Stimulated activated CD8-positive, alpha-beta memory T cell treated with anti-CD3 and anti-CD28 coated beads, Interleukin-4, amount 100 ng/mL, for 48 hours (primary cell): ENCODE data around the gene CCDC122.
"Not testable (repeated sequence)": the region's sequence is repeated elsewhere in the genome, so short reads cannot be mapped to it uniquely, and the experiment has no call there.

ENCODE experiments used
- DNase-seq: peaks from one replicate; pipeline ENCODE4 v3.0.0-alpha.2; 2020

Gene CCDC122

DNA sequence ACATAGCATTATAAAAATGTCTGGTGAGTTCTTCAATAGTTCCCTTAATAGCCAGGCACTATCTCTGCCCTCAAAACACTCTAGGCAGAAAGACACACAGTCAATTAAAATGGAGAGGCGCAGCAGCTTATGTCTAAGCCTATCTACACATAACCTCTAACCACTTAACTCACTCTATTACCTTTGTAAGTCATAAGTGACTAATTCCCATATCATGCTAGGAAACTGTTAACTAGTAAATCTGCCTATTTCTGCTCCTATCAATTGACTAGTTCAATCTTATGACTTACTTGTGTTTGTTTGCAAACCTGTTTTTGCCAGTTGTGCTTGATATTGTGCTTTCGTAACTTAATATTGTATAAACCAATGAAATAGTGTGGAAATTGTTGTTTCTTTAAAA lies 3.2 kb downstream of the CCDC122 start:
- no peak for DNase-seq

DNA sequence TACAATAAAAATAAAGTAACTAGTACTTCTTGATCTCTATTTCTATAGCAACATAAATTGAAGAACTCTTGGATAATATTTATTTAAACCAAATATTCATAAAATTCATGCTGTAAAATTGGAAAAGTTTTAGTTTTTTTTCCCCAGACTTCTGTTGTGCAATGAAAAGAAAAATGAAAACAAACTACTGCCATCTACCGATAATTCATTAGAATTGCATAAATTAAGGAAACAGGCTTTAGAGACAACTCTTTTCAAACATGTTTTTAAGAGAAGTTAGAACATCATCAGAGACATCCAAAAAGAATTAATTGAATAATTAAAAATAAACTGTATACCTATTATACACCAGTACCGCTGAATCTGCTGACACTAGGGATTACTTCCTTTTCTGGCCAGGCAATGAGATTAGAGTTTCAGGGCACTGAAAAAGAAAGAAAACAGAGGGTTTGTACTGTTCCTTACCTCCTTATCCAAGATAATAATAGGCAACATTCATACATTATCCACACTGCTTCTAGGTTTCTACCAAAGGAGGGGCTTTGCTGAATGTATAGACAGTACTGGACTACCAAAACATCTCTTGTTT lies 4.9 kb downstream of the CCDC122 start:
- no peak for DNase-seq

DNA sequence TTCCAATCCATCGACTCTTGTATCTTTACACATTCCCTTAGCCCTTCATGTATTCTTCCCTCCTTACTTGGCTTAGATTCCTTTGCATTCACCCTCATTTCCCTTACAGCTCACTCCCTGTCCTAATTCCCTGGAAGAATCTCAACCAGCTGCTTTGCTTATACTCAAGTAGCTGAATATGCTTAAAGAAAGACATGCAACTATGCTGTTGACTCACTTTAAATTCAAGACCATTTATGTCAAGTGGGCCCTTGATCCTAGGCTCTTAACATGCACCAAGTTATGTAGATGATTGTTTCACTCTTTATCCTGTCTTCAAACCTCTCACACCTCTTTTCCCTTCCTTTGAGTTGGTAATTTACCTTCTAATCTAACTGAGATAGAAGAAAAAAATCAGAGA lies 7.4 kb downstream of the CCDC122 start:
- DNase-seq = no peak

DNA sequence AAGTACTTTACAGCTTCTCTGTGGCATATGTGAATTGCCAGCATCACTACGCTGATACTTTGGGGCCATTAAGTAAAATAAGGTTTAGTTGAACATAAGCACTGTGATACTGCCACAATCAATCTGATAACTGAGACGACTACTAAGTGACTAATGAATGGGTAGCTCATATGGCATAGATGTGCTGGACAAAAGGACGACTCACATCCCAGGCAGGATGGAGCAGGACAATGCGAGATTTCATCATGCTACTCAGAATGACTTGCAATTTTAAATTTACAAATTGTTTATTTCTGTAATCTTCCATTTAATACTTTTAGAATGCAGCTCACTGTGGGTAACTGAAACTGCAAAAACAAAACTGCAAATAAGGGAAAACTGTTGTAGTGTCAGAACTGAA lies 13.6 kb downstream of the CCDC122 start:
- no peak for DNase-seq

DNA sequence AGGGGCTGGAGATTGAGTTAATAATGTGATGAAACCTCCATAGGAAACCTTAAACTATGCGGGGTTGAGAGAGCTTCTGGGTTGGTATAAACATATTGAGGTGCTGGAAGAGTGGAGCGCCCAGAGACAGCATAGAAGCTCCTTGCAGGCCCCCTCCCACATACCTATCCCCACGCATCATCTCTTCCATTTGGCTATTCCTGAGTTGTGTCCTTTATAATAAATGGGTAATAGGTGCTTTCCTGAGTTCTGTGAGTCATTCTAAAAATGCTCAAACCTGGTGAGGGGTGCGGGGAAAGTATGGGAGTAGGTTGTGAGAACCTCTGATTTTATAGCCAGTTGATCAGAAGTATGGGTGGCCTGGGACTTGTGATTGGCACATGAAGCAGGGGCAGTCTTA lies 14.6 kb downstream of the CCDC122 start:
- DNase-seq = no peak

DNA sequence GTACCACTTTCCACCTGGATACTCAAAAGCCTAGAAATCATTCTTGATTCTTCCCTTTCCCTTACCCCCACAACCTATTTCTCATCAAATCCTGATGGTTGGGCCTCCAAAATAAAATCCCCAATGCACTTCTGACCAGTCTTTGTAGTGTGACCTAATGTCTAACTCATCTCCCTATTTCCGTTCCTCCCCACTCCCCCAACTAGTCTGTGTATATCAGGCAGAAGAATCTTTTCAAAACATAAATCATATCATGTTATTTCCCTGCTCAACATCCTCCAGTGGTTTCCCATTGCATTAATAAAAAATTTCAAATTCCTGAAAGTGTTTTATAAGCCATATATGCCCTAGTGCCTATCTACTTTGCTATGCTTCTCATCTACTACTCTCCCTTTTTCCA lies 17.7 kb downstream of the CCDC122 start:
- no peak for DNase-seq

DNA sequence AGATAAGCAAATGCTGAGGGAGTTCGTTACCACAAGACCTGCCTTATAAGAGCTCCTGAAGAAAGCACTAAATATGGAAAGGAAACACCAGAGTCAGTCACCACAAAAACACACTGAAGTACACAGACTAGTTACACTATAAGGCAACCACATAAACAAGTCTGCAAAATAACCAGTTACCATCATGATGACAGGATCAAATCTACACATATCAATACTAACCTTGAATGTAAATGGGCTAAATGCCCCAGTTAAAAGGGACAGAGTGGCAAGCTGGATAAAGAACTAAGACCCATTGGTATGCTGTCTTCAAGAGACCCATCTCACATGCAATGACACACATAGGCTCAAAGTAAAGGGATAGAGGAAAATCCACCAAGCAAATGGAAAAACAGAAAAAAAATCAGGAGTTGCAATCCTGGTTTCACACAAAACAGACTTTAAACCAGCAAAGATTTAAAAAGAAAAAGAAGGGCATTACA lies 26.6 kb downstream of the CCDC122 start:
- DNase-seq = no peak

DNA sequence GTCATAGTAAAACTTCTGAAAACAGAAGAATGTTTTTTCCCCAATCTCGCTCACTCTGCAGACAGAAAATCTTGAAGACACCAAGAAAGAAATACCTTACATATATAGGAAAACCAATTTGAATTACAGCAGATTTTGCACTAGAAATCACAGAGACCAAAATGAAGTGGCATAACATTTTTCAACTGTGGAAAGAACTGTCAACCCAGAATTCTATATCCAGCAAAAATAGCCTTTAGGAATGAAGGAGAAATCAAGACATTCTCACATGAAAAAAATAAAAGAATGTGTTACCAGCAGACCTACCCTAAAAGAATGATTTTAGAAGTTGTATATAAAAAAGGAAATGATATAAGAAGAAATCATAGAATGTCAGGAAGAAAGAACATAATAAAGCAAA lies 28.7 kb downstream of the CCDC122 start:
- no peak for DNase-seq

DNA sequence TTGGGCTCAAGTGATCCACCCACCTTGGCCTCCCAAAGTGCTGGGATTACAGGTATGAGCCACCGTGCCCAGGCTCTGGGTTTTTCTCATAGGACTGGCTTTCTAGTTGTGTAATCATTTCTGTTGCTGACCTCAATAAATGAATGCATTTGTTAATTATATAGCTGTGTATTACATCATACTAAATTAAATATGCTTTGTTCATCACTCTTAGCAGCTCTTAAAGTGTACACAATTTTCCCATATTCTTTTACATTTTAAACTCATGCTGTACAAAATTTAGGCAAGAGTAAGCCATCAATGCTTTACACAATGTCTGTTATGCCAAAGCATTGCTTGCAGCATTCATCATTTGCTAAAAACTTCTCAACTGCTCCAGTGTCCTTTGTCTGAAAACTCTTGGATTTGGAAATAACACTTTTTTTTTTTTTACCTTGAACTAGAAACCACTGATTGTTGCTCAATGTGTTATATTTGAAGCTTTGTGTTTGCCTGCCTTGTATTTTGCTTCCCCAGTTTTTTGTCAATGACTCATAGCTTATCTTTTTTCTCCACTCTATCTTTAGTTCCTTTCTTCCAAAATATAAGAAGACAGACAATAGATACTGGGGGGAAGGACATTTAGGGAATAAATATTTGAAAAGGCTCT lies 31.4 kb downstream of the CCDC122 start:
- no peak for DNase-seq

DNA sequence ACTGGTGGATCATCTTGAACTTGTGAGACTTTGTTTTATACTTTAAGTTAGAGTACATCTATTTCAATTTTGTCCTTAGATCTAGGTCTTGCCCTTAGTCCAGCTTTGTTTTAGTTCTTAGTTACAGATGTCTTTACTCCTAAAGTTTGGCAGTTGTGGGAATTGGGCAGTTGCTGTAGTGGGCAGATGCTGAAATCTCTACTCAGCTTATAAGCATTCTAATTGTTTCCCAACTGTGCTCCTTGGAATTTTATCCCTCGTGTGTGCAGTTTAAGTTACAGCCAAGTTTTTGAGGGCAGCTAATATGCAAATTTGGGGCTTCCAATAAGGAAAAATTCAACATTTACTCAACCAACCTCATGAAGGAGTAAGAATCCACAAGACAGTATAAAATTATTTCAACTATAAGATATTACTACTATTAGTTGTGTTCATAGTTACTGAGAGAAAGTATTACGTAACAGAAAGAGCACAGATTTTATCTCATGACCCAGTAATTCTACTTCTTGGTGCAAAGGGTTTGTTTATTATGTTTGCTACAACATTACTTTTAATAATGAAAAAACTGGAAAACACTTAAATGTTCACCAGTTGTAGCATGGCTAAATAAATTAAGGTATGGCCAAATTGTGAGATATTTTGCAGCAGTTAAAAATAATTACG lies 32.9 kb downstream of the CCDC122 start:
- DNase-seq = no peak

DNA sequence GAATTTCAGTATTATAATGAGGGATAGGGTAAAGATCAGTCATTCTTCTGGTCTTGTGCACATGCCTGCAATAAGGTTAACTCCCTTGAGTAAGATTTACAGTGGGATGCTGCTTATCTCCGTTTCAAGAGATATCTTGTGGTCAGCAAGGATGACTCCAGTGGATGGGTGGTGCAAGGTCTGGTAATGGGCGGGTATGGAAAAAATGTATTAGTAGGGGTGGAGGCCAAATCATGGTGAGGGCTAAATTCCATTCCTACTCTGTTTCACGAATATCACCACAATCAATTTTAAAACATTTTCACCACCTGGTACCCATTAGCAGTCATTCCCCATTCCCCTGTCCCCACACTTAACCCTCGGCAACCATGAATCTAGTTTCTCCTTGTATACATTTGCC lies 40.6 kb downstream of the CCDC122 start:
- no peak for DNase-seq

DNA sequence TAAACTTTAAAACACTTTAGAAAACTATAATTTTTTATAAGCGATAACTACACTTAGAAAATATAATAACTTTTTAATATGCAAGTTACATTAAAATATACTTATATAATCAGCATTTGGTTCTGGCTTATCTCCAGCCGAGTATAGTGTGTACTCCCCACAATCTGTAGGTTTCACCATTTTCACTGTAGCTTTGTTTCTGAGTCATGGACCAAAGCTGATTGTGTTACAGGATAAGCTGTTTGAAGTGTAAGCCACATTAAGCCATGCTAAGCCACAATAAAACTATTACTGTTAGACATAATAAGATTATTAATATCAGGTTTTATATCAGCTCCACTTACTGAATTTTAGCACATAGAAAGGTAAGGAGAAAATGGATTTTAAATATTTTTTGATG lies 43.8 kb downstream of the CCDC122 start:
- no peak for DNase-seq

DNA sequence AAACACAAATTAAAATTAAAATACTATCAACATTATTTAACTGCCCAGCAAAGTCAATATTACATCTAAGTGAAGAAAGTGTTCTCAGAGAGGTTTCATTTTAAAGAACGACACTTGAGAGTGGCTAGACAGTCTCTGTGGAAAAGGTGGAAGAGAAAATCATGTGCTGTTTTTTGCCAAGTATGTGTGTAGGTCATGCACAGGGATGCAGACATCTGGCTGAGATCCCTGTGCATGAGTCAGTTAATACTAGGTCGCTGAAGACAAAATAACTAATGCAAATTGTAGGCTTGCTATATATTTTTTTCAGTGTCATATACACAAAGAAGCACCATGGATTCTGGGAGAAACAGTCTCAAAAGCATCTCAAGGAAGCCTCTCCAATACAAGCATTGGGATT lies 48.5 kb downstream of the CCDC122 start:
- DNase-seq = no peak

DNA sequence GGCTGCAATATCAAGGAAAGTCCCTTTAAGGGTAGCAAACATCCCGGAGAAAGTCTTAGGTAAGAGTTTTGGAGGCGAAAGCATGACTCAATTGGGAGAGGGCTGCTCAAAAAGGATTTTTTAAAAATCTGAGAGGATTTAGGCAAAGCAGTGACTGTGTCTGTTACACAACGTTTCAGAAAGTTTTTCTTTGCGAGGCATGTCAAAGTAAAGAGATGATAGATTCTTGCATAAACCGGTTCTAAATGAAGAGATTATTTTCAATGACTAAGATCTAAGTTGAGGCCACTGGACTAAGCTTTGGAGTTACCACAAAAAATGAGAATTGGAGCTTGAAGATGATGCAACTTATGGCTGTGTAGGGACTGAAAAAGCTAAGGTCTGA lies 49.1 kb downstream of the CCDC122 start:
- no peak for DNase-seq

DNA sequence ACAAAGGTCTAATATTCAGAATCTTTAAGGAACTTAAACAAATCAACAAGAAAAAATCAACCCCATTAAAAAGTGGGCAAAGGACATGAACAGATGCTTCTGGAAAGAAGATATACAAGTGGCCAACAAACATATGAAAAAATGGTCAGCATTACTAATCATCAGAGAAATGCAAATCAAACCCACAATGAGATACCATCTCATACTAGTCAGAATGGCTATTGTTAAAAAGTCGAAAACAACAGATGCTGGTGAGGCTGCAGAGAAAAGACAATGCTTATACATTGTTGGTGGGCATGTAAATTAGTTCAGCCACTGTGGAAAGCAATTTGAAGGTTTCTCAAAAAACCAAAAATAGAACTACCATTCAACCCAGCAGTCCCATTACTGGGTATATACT lies 54.9 kb downstream of the CCDC122 start:
- DNase-seq = not testable (repeated sequence)

DNA sequence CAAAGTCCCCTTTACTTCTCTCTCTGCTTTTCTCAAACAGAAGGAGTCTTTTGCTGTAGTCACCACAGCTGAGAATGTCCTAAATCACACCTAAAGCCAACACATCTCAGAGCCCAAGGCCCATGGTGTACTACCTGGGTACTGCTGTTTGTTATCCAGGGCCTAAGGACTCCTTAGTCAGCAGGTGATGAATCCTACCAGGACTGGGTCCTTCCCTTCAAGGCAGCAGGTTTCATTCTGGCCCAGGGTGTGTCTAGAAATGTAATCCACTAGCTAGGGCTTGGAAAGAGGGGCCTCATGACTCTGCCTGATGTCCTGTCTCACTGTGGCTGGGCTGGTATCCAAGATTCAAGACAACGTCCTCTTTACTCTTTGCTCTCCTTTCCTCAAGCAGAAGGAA lies 56.6 kb downstream of the CCDC122 start:
- no peak for DNase-seq

DNA sequence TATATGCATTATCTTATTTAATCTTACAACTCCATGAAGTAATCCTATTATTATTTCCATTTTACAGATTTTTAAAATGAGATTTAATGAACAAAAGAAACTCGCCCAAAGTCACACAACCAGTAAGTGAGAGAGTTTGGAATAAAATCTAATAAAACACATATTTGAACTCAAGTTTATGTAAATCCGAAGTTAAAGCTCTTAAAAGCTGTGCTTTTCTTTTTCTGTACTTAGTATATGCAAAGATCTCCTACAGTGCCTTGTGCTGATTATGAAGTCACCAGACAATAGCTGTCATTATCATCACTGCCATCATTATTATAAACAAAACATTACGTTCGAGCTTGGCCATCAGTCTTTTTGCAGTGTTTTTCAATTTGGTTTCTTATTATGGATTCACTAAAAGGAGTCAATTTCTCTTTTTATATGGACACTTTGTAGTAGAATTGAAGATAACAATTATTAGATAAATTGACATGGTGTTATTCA lies 63.1 kb downstream of the CCDC122 start:
- DNase-seq = no peak

DNA sequence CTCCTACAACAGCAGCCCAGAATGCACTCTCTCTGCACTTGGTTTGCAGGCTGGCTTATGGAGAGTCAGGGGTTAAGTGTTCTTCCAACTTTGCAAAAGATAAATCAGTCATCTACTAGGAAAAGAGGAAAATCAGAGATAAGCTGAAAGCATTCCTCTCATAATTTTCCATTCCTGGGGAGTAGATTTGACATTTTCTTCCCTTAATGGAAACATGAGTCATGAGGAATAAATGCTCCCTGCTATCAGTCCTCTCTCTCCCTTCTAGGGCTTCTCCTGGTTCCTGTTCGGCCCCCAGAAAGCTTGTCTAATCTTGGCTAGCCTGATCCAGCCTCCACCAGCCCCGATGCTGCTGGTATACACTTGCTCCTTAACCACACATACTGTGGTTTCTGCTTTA lies 64.3 kb downstream of the CCDC122 start:
- no peak for DNase-seq

DNA sequence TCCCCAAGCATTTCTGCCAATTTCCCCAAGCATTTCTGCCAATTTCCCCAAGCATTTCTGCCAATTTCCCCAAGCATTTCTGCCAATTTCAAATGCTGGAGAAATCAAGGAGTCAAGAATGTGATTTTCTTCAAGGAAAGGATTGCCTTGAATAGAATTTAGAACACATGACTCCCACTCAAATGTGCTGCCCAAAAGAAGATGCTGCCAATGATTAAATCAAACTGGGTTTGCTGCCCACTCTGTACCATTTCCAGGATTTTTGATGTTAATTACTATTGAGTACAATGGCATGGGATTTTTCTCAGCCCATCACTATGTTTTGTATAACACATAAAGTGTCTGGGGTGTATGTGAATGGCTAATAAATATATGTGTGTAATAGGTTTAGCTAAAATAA lies 70.9 kb downstream of the CCDC122 start:
- no peak for DNase-seq

DNA sequence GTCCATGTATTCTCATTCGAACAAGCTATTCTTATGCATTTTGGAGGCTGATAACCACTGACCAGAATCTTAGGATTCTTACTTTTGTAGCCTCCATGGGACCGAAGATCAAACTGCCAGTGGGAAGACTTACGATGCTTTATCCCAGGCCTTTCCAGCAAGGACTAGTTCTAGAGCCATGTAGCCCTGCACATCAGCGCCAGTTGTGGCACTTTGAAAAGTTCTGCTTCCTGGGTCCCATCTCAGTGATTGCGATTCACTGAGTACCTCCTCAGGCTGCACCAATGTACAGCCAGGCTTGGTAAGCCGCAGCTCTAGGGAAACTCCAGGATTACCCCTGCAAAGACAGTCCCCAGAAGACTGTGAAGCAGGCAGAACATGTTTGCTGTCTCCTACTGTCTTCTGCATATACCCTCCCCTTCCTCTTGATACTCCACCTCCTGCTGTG lies 73.8 kb downstream of the CCDC122 start:
- no peak for DNase-seq

DNA sequence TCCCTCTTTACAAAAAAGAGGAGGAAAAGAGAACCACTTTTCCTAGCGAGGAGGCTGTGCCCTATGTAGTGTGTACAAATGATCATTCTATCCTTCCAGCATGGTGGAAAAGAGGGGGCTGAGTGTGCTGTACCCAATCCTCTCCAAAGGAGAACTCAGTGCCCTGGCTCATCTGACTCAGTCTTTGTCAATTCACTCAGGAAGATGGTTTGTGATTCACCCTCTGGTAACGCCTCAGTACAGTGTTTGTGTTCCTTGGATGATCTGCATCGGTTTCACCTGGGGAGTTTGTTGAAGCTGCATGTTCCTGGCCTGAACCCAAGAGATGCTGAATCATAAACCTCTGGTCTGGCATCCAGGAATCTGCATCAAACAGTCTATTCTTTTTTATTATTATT lies 74.5 kb downstream of the CCDC122 start:
- DNase-seq = peak; percentile 41

DNA sequence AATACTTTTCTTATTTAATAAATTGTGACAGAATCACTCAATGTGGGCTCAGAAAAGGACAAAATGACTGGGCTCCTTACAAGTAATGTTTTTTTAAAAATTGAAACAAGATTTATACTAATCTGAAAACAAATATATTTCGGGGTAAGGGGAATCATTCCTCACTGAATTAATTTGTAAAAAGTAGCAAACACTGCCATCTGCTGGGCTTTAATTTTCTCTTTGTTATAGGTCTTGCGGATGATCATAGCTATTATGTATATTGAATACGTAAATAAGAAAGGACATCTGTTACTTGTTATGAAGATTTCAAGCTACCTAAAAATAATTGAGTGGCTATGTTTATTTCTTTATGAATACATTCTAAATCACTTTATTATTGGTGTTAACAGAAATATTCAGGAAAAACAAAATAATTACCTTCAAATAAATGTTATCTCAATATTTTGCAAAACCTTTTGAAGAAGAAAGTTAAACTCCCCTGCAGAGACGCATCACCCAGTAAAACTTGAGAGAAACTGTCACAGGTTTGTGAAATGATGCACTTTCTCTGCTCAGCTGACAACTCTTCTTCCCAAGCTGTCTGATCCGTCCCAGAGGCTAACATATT lies 75.0 kb downstream of the CCDC122 start:
- no peak for DNase-seq

DNA sequence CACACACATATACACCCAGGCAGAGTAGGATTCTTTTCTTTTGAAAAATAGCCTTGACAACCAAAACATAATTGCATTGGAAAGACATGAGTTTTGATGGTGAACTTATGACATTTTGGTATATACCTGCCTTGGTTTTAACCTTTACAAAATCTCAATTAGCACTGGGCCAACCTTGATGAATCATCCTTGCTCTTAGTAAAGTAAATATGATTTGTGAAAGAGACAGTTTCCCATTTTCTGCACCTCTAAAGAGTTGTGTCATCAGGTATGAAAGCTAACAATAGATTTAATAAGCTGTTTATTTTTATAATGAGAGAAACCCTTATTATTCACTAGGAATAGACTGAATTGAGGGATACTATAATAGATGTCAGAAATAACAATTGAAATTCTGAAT lies 77.0 kb downstream of the CCDC122 start:
- no peak for DNase-seq

DNA sequence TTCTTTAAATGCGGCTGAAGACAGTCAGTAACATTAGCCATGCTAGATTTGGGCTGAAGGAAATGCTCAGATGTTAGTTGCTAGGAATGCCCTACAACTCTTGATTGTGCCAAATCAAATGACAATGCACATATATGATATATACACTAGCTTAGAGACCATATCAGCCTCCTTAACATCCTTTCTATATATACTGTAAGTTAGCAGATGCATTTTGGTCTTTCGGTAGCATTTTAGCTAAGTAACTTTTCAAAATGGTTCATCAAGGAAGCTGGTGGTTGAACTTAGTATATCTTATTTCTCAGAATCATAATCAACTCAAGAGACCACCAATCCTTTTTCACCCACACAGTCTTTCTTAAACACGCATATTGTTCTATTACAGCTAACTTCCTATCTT lies 78.7 kb downstream of the CCDC122 start:
- no peak for DNase-seq
